Duodenal mucosa (tissue), 2 donors: ENCODE results near the gene FEV.

Experiments
- H3K27ac ChIP-seq: one replicate; pipeline ENCODE4 v1.7.0; 2013; ENCODE audit warnings: low read depth, low read length
- H3K27me3 ChIP-seq, 2 donors: one replicate each; pipeline ENCODE4 v1.7.0; 2013; ENCODE audit warnings: low read length in 2 of 2, control low read depth in 1 of 2; ENCODE audit not compliant: insufficient read depth in 2 of 2, control insufficient read depth in 1 of 2
- H3K36me3 ChIP-seq, 2 donors: one replicate each; pipeline ENCODE4 v1.7.0; 2013; ENCODE audit warnings: low read length in 2 of 2, control low read depth in 1 of 2; ENCODE audit not compliant: insufficient read depth in 2 of 2, control insufficient read depth in 1 of 2
- H3K4me1 ChIP-seq, 2 donors: one replicate each; pipeline ENCODE4 v1.7.0; 2013; ENCODE audit warnings: low read length in 2 of 2, control low read depth in 1 of 2; ENCODE audit not compliant: insufficient read depth in 2 of 2, control insufficient read depth in 1 of 2
- H3K4me3 ChIP-seq, 2 donors: one replicate each; pipeline ENCODE4 v1.7.0; 2013; ENCODE audit warnings: low read length in 2 of 2, low read depth in 1 of 2
- H3K9ac ChIP-seq, 2 donors: one replicate each; pipeline ENCODE4 v1.7.0; 2013; ENCODE audit warnings: low read length in 2 of 2, low read depth in 1 of 2
- H3K9me3 ChIP-seq, 2 donors: one replicate each; pipeline ENCODE4 v1.7.0; 2013; ENCODE audit warnings: low read length in 2 of 2, control low read depth in 1 of 2; ENCODE audit not compliant: control insufficient read depth in 1 of 2

FEV gene

DNA sequence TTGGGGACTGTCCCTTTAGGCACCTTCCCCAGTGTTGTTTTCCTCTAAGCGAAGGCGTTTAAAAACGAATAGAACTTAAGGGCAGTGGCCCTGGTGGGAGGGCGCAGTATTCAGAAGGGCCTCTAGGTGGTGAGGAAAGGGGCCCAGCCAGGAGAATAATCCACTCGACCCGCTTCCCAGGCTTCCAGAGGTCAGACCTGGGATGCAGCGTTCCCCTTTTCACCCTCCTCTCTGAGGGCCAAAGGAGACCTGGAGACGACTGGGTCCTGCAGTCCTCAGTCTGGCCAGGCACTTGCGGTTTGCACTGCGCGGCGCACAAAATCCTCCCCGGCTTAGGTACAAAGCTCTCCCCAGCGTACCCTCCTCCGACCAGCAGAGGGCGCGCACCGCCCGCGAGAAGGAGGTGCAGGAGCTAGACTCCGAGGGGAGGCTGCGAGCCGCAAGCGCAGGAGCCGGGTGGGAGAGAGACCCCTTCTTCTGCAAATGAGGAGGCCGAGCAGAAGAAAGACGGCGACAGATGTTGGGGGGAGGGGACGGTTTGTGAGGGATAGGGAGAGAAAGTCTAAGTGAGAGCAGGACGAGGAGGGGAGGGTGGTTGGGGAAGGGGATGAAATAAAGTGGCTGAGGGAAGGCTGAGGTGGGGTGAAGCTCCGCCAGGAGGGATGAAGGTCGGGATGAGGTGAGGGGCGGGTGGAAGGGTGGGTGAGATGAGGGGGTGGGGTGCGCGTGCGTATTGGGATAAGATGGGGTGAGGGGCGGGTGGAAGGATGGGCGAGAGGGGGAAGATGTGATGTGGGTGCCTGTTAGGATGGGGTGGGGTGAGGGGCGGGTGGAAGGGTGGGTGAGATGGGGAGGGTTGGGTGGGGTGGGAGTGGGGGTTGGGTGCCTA, 4.9 kb downstream of the FEV start:
- H3K27me3 ChIP-seq = peaks cover 48 to 56% of the 10 kb centered on the region in 2 donors
- H3K9ac ChIP-seq = no peak overlapping the region
- peaks cover 24 to 35% of the 10 kb centered on the region in 2 donors for H3K4me1 ChIP-seq

DNA sequence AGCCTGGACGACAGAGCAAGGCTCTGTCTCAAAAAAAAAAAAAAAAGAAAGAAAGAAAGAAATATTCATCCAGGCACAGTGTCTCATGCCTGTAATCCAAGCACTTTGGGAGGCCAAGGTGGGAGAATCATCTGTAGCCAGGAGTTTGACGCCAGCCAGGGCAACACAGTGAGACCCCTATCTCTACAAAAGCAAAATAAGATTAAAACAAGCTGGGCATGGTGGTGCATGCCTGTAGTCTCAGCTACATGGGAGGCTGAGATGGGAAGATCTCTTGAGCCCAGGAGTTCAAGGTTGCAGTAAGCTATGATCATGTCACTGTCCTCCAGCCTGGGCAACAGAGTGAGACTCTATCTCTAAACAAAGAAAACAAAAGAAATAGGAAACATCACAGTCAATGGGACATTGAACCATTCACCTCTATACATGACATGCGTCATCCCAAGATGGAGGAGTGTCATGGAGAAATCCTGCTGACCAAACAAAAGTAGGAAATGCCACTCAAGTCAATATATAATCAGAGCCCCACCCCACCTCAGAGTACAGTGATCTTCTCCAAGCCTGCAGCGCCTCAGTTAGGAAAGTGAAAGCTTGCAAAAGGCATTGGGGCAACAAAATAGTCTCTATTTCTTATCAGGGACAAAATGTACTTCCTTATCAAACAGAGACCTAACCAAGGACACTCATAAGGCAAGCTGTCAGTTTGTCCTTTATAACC, 9.8 kb downstream of the FEV start:
- no peak overlapping the region for H3K4me3 ChIP-seq
- peaks cover 22 to 38% of the 10 kb centered on the region in 2 donors for H3K27me3 ChIP-seq
- no peaks in the 10 kb centered on the region for H3K36me3 ChIP-seq
- no peak overlapping the region for H3K9ac ChIP-seq
- H3K9me3 ChIP-seq = no peaks in the 10 kb centered on the region
- no peak overlapping the region for H3K27ac ChIP-seq
- H3K4me1 ChIP-seq = peaks cover 11 to 19% of the 10 kb centered on the region in 2 donors

More for the DNA sequence above, 4.9 kb downstream of the FEV start:
- H3K4me3 ChIP-seq = peak overlapping the region; percentile 23 to 57
- no peaks in the 10 kb centered on the region for H3K36me3 ChIP-seq
- no peak overlapping the region for H3K27ac ChIP-seq
- H3K9me3 ChIP-seq = no peaks in the 10 kb centered on the region

GRCh38 chr2:218970894-218971293, 14.1 kb downstream of the FEV start:
- Histone ChIP-seq H3K27ac (no peak overlapping the region), H3K4me3 (no peak overlapping the region), H3K36me3 (no peaks in the 10 kb centered on the region), H3K9ac (no peak overlapping the region), H3K27me3 (peaks cover 11 to 38% of the 10 kb centered on the region in 2 donors), H3K9me3 (no peaks in the 10 kb centered on the region), H3K4me1 (peaks cover 4% of the 10 kb centered on the region in 2 donors)

DNA sequence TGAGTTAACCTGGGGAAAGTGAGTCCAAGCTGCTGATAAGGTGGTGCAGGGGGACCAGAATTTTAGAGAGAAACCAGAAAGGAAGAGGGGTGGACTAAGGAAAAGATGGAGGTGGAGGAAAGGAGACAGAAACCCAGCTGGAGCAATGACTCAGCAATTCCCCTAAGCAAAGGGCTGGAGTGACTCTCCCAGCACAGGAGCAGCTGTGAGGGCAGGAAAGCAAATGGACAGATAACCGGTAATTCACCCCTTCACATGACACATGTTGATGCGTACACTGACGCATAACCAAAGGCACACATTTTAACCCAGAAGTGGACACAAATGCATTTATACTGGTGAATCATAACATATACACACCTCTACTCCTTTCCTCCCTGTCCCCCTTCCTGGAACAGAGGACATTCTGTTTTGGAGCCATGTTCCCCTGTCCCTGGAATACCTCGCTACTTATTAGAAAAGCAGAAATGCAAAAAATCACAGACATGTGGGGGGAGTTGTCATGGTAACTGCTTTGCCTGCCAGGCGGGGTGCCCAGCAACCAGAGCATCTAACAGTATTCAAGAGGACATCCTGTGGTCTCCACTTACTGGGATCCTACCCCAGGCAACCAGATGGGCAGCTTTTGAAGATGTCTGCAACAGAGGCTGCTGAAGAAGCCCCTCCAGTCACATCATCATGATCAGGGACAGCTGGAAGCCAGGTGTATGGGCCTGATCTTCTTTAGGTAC, 20.8 kb downstream of the FEV start:
- H3K27ac ChIP-seq = no peak overlapping the region
- no peak overlapping the region for H3K4me3 ChIP-seq

DNA sequence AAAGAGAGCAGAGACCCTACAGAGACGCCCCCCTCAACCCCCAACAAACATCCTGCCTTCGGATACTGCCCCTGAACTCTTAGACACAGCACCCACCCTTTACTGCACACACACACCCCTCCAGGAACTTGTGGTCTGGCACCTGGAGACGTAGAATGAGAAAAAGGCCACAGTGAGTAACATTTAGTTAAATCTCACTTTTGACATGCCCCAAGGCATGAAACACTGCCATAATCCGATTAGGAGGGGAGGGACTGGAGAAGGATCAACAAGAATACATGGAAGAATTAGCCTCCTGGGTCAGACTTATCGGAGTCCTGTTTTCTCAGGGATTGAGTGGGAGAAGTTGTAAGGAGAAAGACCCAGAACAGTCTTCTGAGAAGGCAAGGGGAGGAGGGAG, 21.4 kb downstream of the FEV start:
- Histone ChIP-seq H3K9ac (no peak overlapping the region), H3K4me1 (peaks cover 0 to 9% of the 10 kb centered on the region in 2 donors), H3K27ac (no peak overlapping the region), H3K27me3 (peaks cover 50 to 54% of the 10 kb centered on the region in 2 donors), H3K9me3 (no peaks in the 10 kb centered on the region), H3K4me3 (no peak overlapping the region), H3K36me3 (no peaks in the 10 kb centered on the region)

More for the DNA sequence above, 20.8 kb downstream of the FEV start:
- no peaks in the 10 kb centered on the region for H3K9me3 ChIP-seq
- H3K36me3 ChIP-seq = no peaks in the 10 kb centered on the region
- peaks cover 0 to 9% of the 10 kb centered on the region in 2 donors for H3K4me1 ChIP-seq
- H3K9ac ChIP-seq = no peak overlapping the region
- H3K27me3 ChIP-seq = peaks cover 44 to 48% of the 10 kb centered on the region in 2 donors

- Histone ChIP-seq H3K9ac (no peak overlapping the region), H3K4me3 (no peak overlapping the region), H3K9me3 (no peaks in the 10 kb centered on the region), H3K27ac (no peak overlapping the region), H3K27me3 (peaks cover 53 to 56% of the 10 kb centered on the region in 2 donors), H3K36me3 (no peaks in the 10 kb centered on the region), H3K4me1 (peaks cover 0 to 9% of the 10 kb centered on the region in 2 donors)
Measured at GRCh38 chr2:218962859-218963492, 22.0 kb downstream of the FEV start.

- Histone ChIP-seq H3K27ac (no peak overlapping the region), H3K9me3 (no peaks in the 10 kb centered on the region), H3K9ac (no peak overlapping the region), H3K36me3 (no peaks in the 10 kb centered on the region), H3K27me3 (peaks cover 55 to 64% of the 10 kb centered on the region in 2 donors), H3K4me3 (no peak overlapping the region), H3K4me1 (peaks cover 0 to 9% of the 10 kb centered on the region in 2 donors)
Measured at GRCh38 chr2:218961651-218962570, 23.1 kb downstream of the FEV start.

DNA sequence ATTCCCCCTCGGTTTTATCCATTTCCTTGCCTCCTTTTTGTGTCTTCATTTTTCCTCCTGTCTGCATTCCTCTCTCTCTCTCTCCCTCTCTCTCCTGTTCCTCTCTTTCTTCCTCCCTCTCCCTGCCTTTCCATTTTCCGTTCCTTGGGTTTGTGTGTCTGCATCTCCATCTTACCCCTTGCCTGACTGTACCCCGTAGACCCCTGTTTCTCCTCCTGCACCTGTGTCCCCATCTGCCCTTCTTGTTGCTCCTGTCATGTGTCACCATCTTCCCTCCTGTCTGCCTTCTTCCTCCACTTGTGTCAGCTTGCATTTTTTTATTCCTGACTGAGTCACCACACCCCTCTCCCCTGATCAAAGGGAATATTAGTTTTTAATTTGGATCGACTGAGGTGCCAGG, 23.8 kb downstream of the FEV start:
- Histone ChIP-seq H3K4me1 (peaks cover 0 to 9% of the 10 kb centered on the region in 2 donors), H3K4me3 (no peak overlapping the region), H3K27me3 (peaks cover 55 to 64% of the 10 kb centered on the region in 2 donors), H3K27ac (no peak overlapping the region), H3K9ac (no peak overlapping the region), H3K9me3 (no peaks in the 10 kb centered on the region), H3K36me3 (no peaks in the 10 kb centered on the region)
